Measurements from ENCODE around the gene ZNF561.

DNA sequence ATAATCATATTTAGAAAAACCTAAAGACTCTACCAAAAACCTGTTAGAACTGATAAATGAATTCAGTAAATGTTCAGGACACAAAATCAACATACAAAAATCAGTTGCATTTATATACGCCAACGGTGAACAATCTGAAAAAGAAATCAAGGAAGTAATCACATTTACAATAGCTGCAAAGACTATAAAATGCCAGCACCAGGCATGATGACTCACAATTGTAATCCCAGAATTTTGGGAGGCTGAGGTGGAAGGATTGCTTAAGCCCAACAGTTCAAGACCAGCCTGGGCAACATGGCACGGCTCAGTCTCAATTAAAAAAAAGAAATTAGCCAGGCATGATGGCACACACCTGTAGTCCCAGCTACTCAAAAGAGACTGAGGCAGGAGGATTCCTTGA lies 46.9 kb upstream of the ZNF561 start:
- TF ChIP-seq POLR2A (IDR thresholded peaks at IDR 0.05; ENCODE audit: low read depth) (no peak), EP300 (IDR thresholded peaks at IDR 0.05) (no peak)
